GM23248 (cell line): ENCODE data around the gene GRIA4. TPM values are rescaled to one million over a fixed set of nuclear protein-coding genes. Genes with fewer than 3 reads are reported as not detected.

Experiments
- DNase-seq: peaks from one replicate; pipeline ENCODE4 v3.0.0-alpha.2; 2015
- H2AFZ ChIP-seq: fragments of 200-600 bp; sonication (generic); 2 replicates; pipeline ENCODE4 v1.6.1; 2016; ENCODE audit warnings: antibody characterized with exemption
- H3F3A ChIP-seq: fragments of 200-600 bp; sonication (generic); 2 replicates; pipeline ENCODE4 v1.6.1; 2016; ENCODE audit warnings: mild to moderate bottlenecking, antibody characterized with exemption, mixed run types; ENCODE audit not compliant: insufficient read depth
- H3K27ac ChIP-seq: fragments of 200-600 bp; sonication (generic); 2 replicates; pipeline ENCODE4 v1.5.1; 2016; ENCODE audit warnings: mild to moderate bottlenecking
- H3K27me3 ChIP-seq: fragments of 200-600 bp; sonication (generic); replicated peaks from 2 replicates; pipeline ENCODE4 v1.6.1; 2016; ENCODE audit warnings: mild to moderate bottlenecking; ENCODE audit not compliant: insufficient read depth
- H3K36me3 ChIP-seq: fragments of 200-600 bp; sonication (generic); 2 replicates; pipeline ENCODE4 v1.6.1; 2016; ENCODE audit warnings: low read depth, mild to moderate bottlenecking
- H3K4me1 ChIP-seq: fragments of 200-600 bp; sonication (generic); 2 replicates; pipeline ENCODE4 v1.6.1; 2016; ENCODE audit warnings: mild to moderate bottlenecking; ENCODE audit not compliant: insufficient read depth
- H3K4me2 ChIP-seq: fragments of 200-600 bp; sonication (generic); one replicate; pipeline ENCODE4 v1.6.1; 2016; ENCODE audit warnings: mild to moderate bottlenecking; ENCODE audit not compliant: unreplicated experiment
- H3K4me3 ChIP-seq: fragments of 200-600 bp; sonication (generic); 2 replicates; pipeline ENCODE4 v1.5.1; 2016; ENCODE audit warnings: mild to moderate bottlenecking
- H3K79me2 ChIP-seq: fragments of 200-600 bp; sonication (generic); 2 replicates; pipeline ENCODE4 v1.6.1; 2016; ENCODE audit warnings: mild to moderate bottlenecking; ENCODE audit not compliant: insufficient read depth
- H3K9ac ChIP-seq: fragments of 200-600 bp; sonication (generic); 2 replicates; pipeline ENCODE4 v1.6.1; 2016; ENCODE audit warnings: mild to moderate bottlenecking
- H3K9me2 ChIP-seq: fragments of 200-600 bp; sonication (generic); 2 replicates; pipeline ENCODE4 v1.6.1; 2016; ENCODE audit warnings: mixed run types, mild to moderate bottlenecking, moderate library complexity; ENCODE audit not compliant: insufficient read depth
- H3K9me3 ChIP-seq: fragments of 200-600 bp; sonication (generic); one replicate; pipeline ENCODE4 v1.6.1; 2017; ENCODE audit warnings: low read depth
- H4K20me1 ChIP-seq: fragments of 200-600 bp; sonication (generic); 2 replicates; pipeline ENCODE4 v1.6.0; 2016; ENCODE audit not compliant: insufficient read depth
- EZH2 ChIP-seq: fragments of 200-600 bp; sonication (generic); IDR thresholded peaks from 2 replicates; pipeline ENCODE4 v1.6.1; 2018; ENCODE audit warnings: antibody characterized with exemption, mild to moderate bottlenecking; ENCODE audit not compliant: insufficient read depth, poor library complexity, severe bottlenecking
- EZH2phosphoT487 ChIP-seq: fragments of 200-600 bp; sonication (generic); IDR thresholded peaks from 2 replicates; pipeline ENCODE4 v1.6.1; 2018; ENCODE audit warnings: antibody characterized with exemption, moderate library complexity, mild to moderate bottlenecking, low read depth; ENCODE audit not compliant: insufficient read depth
- WGBS, 2 experiments: methylation state at CpG; one replicate each; pipeline ENCODE4 v1.1.6; 2015 to 2017; ENCODE audit warnings: low lambda C conversion rate in 2 of 2, low coverage in 1 of 2; ENCODE audit errors: missing lambda C conversion rate in 2 of 2; 5-methylcytosine and 5-hydroxymethylcytosine counted together
- in situ Hi-C: fragments of 300-500 bp; cut with MboI; formaldehyde crosslinking; loops from 2 replicates; pipeline ENCODE4 v1.15.0; 2020
- polyA plus RNA-seq: library from polyadenylated mRNA; unstranded; fragments of >200 nt; fragmentation: Nextera tagmentation; extraction: Ambion mirVana; gene quantifications from 2 replicates; pipeline ENCODE4 v1.2.1, GENCODE V29; 2016
- total RNA-seq: library from RNA; depleted of rRNA; stranded (reverse); fragments of >200 nt; shearing (Covaris generic); gene quantifications from 2 replicates; pipeline ENCODE4 v1.2.3, GENCODE V29; 2014

The GRIA4 gene
- total and polyA plus RNA-seq, 2 experiments from 2014 or later: not detected

- Histone ChIP-seq H3K9me3 (no peaks in the 10 kb centered on the region), H3K4me1 (no peaks in the 10 kb centered on the region), H3K4me3 (no peak overlapping the region), H3K36me3 (no peaks in the 10 kb centered on the region), H3K27ac (no peak overlapping the region), H2AFZ (no peak overlapping the region), H3K4me2 (no peak overlapping the region), H3K9me2 (no peaks in the 10 kb centered on the region), H3F3A (no peaks in the 10 kb centered on the region), H4K20me1 (no peaks in the 10 kb centered on the region), H3K79me2 (no peaks in the 10 kb centered on the region), H3K27me3 (no peaks in the 10 kb centered on the region), H3K9ac (no peak overlapping the region)
- TF ChIP-seq EZH2phosphoT487: no peak
- no peak for TF ChIP-seq EZH2
- WGBS, 2 experiments: 49 to 55% methylated on average over 2 of the region's 2 CpGs
- in situ Hi-C loops: no loop called here
- DNase-seq: no peak
Measured at GRCh38 chr11:105786741-105787140, 176.9 kb downstream of the GRIA4 start.

GRCh38 chr11:105789579-105790420, 179.9 kb downstream of the GRIA4 start:
- Histone ChIP-seq H3K4me1 (no peaks in the 10 kb centered on the region), H2AFZ (no peak overlapping the region), H3K4me2 (no peak overlapping the region), H3K79me2 (no peaks in the 10 kb centered on the region), H4K20me1 (no peaks in the 10 kb centered on the region), H3K9me3 (no peaks in the 10 kb centered on the region), H3K9ac (no peak overlapping the region), H3F3A (no peaks in the 10 kb centered on the region), H3K27me3 (no peaks in the 10 kb centered on the region; the same call in 1 of the 2 replicates), H3K36me3 (no peaks in the 10 kb centered on the region), H3K9me2 (no peaks in the 10 kb centered on the region), H3K27ac (no peak overlapping the region), H3K4me3 (no peak overlapping the region)
- 41 to 46% methylated on average over 1 of the region's 1 CpG for WGBS, 2 experiments
- no peak for TF ChIP-seq EZH2
- TF ChIP-seq EZH2phosphoT487: no peak
- no peak for DNase-seq
- in situ Hi-C loops: no loop called here

DNA sequence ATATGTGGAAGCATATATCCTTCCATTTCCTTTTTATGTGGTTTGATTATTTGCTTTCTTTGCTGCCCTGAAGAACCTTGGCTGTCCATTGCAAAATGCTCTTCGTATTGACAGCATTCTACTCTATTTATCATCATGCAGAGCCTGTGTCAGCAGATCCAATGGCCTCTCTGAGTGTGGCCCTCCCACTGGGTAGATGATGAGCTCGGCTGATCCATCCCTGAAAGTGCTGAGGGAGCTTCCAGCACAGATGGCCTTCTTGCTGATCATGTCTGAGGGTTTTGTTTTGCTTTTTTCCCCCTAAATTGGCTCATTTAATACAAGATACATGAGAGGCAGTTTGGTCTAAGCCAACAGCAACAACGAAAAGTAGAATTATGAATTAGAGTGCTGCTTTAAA, 181.0 kb downstream of the GRIA4 start:
- no peaks in the 10 kb centered on the region for H3K9me3 ChIP-seq
- 13 to 25% methylated on average over 3 of the region's 3 CpGs for WGBS, 2 experiments
- H3K79me2 ChIP-seq: no peaks in the 10 kb centered on the region
- no peaks in the 10 kb centered on the region for H3F3A ChIP-seq
- no peak overlapping the region for H3K27ac ChIP-seq
- no peaks in the 10 kb centered on the region; the same call in 1 of the 2 replicates for H3K27me3 ChIP-seq
- TF ChIP-seq EZH2phosphoT487: no peak
- TF ChIP-seq EZH2: no peak
- no peaks in the 10 kb centered on the region for H4K20me1 ChIP-seq
- no peak overlapping the region for H3K4me3 ChIP-seq
- H3K4me1 ChIP-seq: no peaks in the 10 kb centered on the region
- no peaks in the 10 kb centered on the region for H3K36me3 ChIP-seq
- in situ Hi-C loops: no loop called here
- no peak overlapping the region for H3K4me2 ChIP-seq
- H3K9ac ChIP-seq: no peak overlapping the region
- no peaks in the 10 kb centered on the region for H3K9me2 ChIP-seq
- no peak overlapping the region for H2AFZ ChIP-seq
- DNase-seq: no peak

- H3K27ac ChIP-seq: no peak overlapping the region
- H2AFZ ChIP-seq: no peak overlapping the region
- in situ Hi-C loops: no loop called here
- no peaks in the 10 kb centered on the region for H3K4me1 ChIP-seq
- no peak for DNase-seq
- H3K36me3 ChIP-seq: no peaks in the 10 kb centered on the region
- no peaks in the 10 kb centered on the region for H3F3A ChIP-seq
- H3K9me3 ChIP-seq: no peaks in the 10 kb centered on the region
- no peak overlapping the region for H3K4me2 ChIP-seq
- H3K27me3 ChIP-seq: no peaks in the 10 kb centered on the region; the same call in 1 of the 2 replicates
- no peak overlapping the region for H3K4me3 ChIP-seq
- H3K79me2 ChIP-seq: no peaks in the 10 kb centered on the region
- no peak overlapping the region for H3K9ac ChIP-seq
- H3K9me2 ChIP-seq: no peaks in the 10 kb centered on the region
- TF ChIP-seq EZH2 (no peak), EZH2phosphoT487 (no peak)
- H4K20me1 ChIP-seq: no peaks in the 10 kb centered on the region
- 14 to 18% methylated on average over 2 of the region's 2 CpGs for WGBS, 2 experiments
Measured at GRCh38 chr11:105793092-105793491, 183.2 kb downstream of the GRIA4 start.
